Measurements from ENCODE around the gene AUTS2. TPM values are rescaled to one million over a fixed set of nuclear protein-coding genes. Genes with fewer than 3 reads are reported as not detected.

The AUTS2 gene
- total RNA-seq, 1 experiment from 2014 or later: 42.1 TPM

DNA sequence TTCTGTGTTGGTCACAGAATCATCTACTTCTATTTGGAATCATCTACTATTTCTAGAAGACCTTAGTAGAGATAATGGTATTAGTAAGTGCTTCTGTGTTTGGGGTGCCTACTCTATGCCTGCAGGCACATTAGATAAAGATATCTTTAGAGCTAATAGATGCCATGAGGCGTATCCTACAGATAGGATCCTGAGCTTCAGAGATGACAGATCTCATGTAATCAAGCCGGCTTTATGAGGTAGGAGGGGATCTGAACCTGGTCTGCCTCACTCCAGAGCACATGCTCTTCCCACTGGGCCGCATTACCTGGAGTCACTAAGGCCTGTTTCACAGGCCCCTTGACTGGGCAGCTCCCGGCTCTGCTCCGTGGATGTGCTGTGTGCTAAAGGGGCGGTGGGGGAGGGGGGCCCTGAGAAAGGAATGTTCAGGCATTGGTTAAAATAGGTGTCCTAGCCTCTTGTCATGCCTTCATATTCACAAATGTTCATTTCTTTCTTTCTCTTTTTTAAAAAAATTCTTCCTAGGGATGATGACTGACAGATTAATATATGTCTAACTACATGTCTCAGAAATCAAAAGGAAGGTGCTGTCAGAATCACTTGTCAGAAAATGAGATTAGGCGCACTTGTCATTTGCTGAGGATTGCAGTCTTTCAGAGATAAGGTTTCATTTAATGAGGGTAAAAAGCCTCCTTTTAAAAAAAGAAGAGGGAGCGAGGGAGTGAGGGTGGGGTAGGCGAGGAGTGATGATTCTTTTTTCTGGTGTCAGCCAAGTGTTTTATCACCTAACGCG, 1075.7 kb downstream of the AUTS2 start:
- intact Hi-C loops (cut with micrococcal nuclease; ENCODE audit: unreplicated experiment): no loop called here
- no peaks in the 10 kb centered on the region for H3K4me1 ChIP-seq (ENCODE audit: insufficient read depth, low read length, poor library complexity, severe bottlenecking)
- no peak overlapping the region for H3K27ac ChIP-seq (ENCODE audit: low read depth, low read length, poor library complexity, severe bottlenecking)
- ChIA-PET CTCF (no interaction called here), POLR2A (ENCODE audit: low non-redundant PET) (no interaction called here)
- BruUV-seq (replicated peaks): no TSS peak
- no peaks in the 10 kb centered on the region for H3K36me3 ChIP-seq (ENCODE audit: insufficient read depth, low read length, poor library complexity, severe bottlenecking)
- no peaks in the 10 kb centered on the region for H3K9me3 ChIP-seq (ENCODE audit: low read depth, low read length, poor library complexity, severe bottlenecking)
- H3K27me3 ChIP-seq (replicated peaks; ENCODE audit: insufficient read depth, low read depth, low read length, poor library complexity): no peaks in the 10 kb centered on the region
- no peak for TF ChIP-seq EZH2 (IDR thresholded peaks at IDR 0.05; ENCODE audit: borderline replicate concordance, low read depth, low read length, poor library complexity, severe bottlenecking)
- TF ChIP-seq, protein P1, sequence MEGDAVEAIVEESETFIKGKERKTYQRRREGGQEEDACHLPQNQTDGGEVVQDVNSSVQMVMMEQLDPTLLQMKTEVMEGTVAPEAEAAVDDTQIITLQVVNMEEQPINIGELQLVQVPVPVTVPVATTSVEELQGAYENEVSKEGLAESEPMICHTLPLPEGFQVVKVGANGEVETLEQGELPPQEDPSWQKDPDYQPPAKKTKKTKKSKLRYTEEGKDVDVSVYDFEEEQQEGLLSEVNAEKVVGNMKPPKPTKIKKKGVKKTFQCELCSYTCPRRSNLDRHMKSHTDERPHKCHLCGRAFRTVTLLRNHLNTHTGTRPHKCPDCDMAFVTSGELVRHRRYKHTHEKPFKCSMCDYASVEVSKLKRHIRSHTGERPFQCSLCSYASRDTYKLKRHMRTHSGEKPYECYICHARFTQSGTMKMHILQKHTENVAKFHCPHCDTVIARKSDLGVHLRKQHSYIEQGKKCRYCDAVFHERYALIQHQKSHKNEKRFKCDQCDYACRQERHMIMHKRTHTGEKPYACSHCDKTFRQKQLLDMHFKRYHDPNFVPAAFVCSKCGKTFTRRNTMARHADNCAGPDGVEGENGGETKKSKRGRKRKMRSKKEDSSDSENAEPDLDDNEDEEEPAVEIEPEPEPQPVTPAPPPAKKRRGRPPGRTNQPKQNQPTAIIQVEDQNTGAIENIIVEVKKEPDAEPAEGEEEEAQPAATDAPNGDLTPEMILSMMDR (conservative IDR thresholded peaks at IDR 0.05; ENCODE audit: low read depth, low read length): no peak
- H3K4me3 ChIP-seq (ENCODE audit: low read depth, low read length, poor library complexity, severe bottlenecking): no peak overlapping the region
- no peak for DNase-seq (ENCODE audit: low spot score)

DNA sequence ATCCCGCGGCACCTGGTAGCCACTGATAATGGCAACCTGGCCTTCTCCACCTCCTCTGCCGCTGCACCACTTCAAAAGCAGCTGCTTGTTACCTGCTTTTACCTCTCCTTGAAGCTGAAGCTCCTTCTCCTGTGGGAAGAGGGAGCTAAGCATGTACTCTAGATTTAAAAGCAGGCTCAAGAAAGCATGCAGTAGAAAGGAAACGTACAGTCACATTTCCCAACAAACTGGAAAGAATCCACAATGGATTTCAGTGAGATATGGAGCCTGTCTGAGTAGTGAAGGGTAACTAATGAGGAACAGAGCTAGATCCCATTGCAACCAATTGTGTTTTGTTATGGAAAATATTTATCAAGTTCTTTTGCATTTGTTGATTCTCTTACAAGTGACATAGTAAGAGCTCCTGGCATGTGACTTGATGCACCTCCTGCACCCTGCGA, 1076.3 kb downstream of the AUTS2 start:
- BruUV-seq (replicated peaks): no TSS peak
- H3K27ac ChIP-seq (ENCODE audit: low read depth, low read length, poor library complexity, severe bottlenecking): no peak overlapping the region
- CTCF ChIA-PET: no interaction called here
- no peaks in the 10 kb centered on the region for H3K4me1 ChIP-seq (ENCODE audit: insufficient read depth, low read length, poor library complexity, severe bottlenecking)
- TF ChIP-seq EZH2 (IDR thresholded peaks at IDR 0.05; ENCODE audit: borderline replicate concordance, low read depth, low read length, poor library complexity, severe bottlenecking): no peak
- TF ChIP-seq, protein P1 (conservative IDR thresholded peaks at IDR 0.05; ENCODE audit: low read depth, low read length): no peak
- H3K4me3 ChIP-seq (ENCODE audit: low read depth, low read length, poor library complexity, severe bottlenecking): no peak overlapping the region
- intact Hi-C loops (cut with micrococcal nuclease; ENCODE audit: unreplicated experiment): no loop called here
- no peaks in the 10 kb centered on the region for H3K27me3 ChIP-seq (replicated peaks; ENCODE audit: insufficient read depth, low read depth, low read length, poor library complexity)
- no peaks in the 10 kb centered on the region for H3K36me3 ChIP-seq (ENCODE audit: insufficient read depth, low read length, poor library complexity, severe bottlenecking)
- DNase-seq (ENCODE audit: low spot score): no peak
- no peaks in the 10 kb centered on the region for H3K9me3 ChIP-seq (ENCODE audit: low read depth, low read length, poor library complexity, severe bottlenecking)
- POLR2A ChIA-PET (ENCODE audit: low non-redundant PET): no interaction called here

DNA sequence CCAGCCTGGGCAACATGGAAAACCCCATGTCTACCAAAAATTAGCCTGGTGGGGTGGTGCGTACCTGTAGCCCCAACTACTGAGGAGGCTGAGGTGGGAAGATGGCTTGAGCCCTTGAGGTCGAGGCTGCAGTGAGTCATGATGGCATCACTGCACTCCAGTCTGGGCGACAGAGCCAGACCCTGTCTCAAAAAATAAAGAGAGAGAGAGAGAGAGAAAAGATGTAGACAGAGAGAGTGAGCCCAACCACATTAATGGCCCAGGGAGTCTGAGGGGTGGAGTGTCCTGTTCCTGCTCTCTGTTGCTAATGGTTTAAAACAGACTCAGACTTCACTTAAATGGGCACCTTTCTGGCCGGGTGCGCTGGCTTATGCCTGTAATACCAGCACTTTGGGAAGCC, 1078.0 kb downstream of the AUTS2 start:
- DNase-seq (ENCODE audit: low spot score): no peak
- no peak overlapping the region for H3K27ac ChIP-seq (ENCODE audit: low read depth, low read length, poor library complexity, severe bottlenecking)

More for the DNA sequence above, 1078.0 kb downstream of the AUTS2 start:
- no TSS peak for BruUV-seq (replicated peaks)
- intact Hi-C loops (cut with micrococcal nuclease; ENCODE audit: unreplicated experiment): no loop called here
- H3K36me3 ChIP-seq (ENCODE audit: insufficient read depth, low read length, poor library complexity, severe bottlenecking): no peaks in the 10 kb centered on the region
- TF ChIP-seq EZH2 (IDR thresholded peaks at IDR 0.05; ENCODE audit: borderline replicate concordance, low read depth, low read length, poor library complexity, severe bottlenecking): no peak
- TF ChIP-seq, protein P1 (conservative IDR thresholded peaks at IDR 0.05; ENCODE audit: low read depth, low read length): no peak
- no peak overlapping the region for H3K4me3 ChIP-seq (ENCODE audit: low read depth, low read length, poor library complexity, severe bottlenecking)
- no peaks in the 10 kb centered on the region for H3K27me3 ChIP-seq (replicated peaks; ENCODE audit: insufficient read depth, low read depth, low read length, poor library complexity)
- no peaks in the 10 kb centered on the region for H3K9me3 ChIP-seq (ENCODE audit: low read depth, low read length, poor library complexity, severe bottlenecking)
- ChIA-PET CTCF (no interaction called here), POLR2A (ENCODE audit: low non-redundant PET) (no interaction called here)
- no peaks in the 10 kb centered on the region for H3K4me1 ChIP-seq (ENCODE audit: insufficient read depth, low read length, poor library complexity, severe bottlenecking)

Data from A673 (cell line).